MM.1S (cell line): ENCODE results near the gene JAG2.

Experiments
- CTCF ChIP-seq: fragments of 300-600 bp; sonication (generic); IDR thresholded peaks from 2 replicates; pipeline ENCODE4 v1.5.1; 2016; ENCODE audit warnings: antibody characterized with exemption, low read length, mixed read lengths
- EZH2 ChIP-seq: fragments of 300-600 bp; sonication (generic); optimal IDR thresholded peaks from 2 replicates; pipeline ENCODE3; 2017; ENCODE audit warnings: low read depth, mild to moderate bottlenecking, antibody characterized with exemption, low read length, mixed read lengths
- EZH2phosphoT487 ChIP-seq: fragments of 300-600 bp; sonication (generic); IDR thresholded peaks from 2 replicates; pipeline ENCODE4 v1.6.1; 2018; ENCODE audit warnings: antibody characterized with exemption, low read length

GRCh38 chr14:105209091-105209490 lies 40.5 kb upstream of the JAG2 start:
- TF ChIP-seq CTCF (no peak), EZH2phosphoT487 (no peak), EZH2 (no peak)
